HG03469 (cell line): ENCODE results near the gene FBH1.
"Not testable (repeated sequence)": the region's sequence is repeated elsewhere in the genome, so short reads cannot be mapped to it uniquely, and the experiment has no call there.

Source experiments
- ATAC-seq: cut with Tn5 transposase; IDR thresholded peaks from one replicate; pipeline ENCODE4 v1.9.1; 2021; ENCODE audit warnings: mild to moderate bottlenecking, moderate library complexity, moderate number of reproducible peaks; ENCODE audit not compliant: unreplicated experiment

FBH1 gene

GRCh38 chr10:5937016-5937415 lies 47.0 kb downstream of the FBH1 start:
- ATAC-seq, result no peak

GRCh38 chr10:5938291-5938690 lies 48.2 kb downstream of the FBH1 start:
- no peak for ATAC-seq

GRCh38 chr10:5940807-5941218 lies 50.8 kb downstream of the FBH1 start:
- ATAC-seq, result no peak

- ATAC-seq, result no peak
These were observed 51.5 kb downstream of the FBH1 start for GRCh38 chr10:5941579-5941978.

- ATAC-seq, result no peak
These were observed 52.0 kb downstream of the FBH1 start for GRCh38 chr10:5942001-5942400.

GRCh38 chr10:5942474-5942873 lies 52.4 kb downstream of the FBH1 start:
- no peak for ATAC-seq

- no peak for ATAC-seq
These were observed 53.5 kb downstream of the FBH1 start for GRCh38 chr10:5943536-5943935.

- no peak for ATAC-seq
These were observed 54.5 kb downstream of the FBH1 start for GRCh38 chr10:5944389-5945189.

- no peak for ATAC-seq
These were observed 55.1 kb downstream of the FBH1 start for GRCh38 chr10:5945190-5945509.

GRCh38 chr10:5945561-5946418 lies 55.7 kb downstream of the FBH1 start:
- ATAC-seq, result no peak

GRCh38 chr10:5946419-5946775 lies 56.4 kb downstream of the FBH1 start:
- ATAC-seq, result not testable (repeated sequence)

- ATAC-seq, result no peak
These were observed 56.7 kb downstream of the FBH1 start for GRCh38 chr10:5946786-5947185.

GRCh38 chr10:5947471-5948207 lies 57.6 kb downstream of the FBH1 start:
- no peak for ATAC-seq

GRCh38 chr10:5948208-5948585 lies 58.2 kb downstream of the FBH1 start:
- no peak for ATAC-seq

- no peak for ATAC-seq
These were observed 59.1 kb downstream of the FBH1 start for GRCh38 chr10:5949009-5949759.

GRCh38 chr10:5951167-5951711 lies 61.2 kb downstream of the FBH1 start:
- no peak for ATAC-seq

GRCh38 chr10:5951721-5952407 lies 61.8 kb downstream of the FBH1 start:
- ATAC-seq, result no peak

- ATAC-seq, result no peak
These were observed 62.8 kb downstream of the FBH1 start for GRCh38 chr10:5952731-5953385.

GRCh38 chr10:5953676-5954075 lies 63.6 kb downstream of the FBH1 start:
- ATAC-seq, result no peak
